HepG2 (cell line): ENCODE measurements around the gene ECE2. TPM values are rescaled to one million over a fixed set of nuclear protein-coding genes. Genes with fewer than 3 reads are reported as not detected.
A peak's percentile ranks its signal among the peaks of the same experiment; 100 is the strongest.

Experiments used
- AHR ChIP-seq: IDR thresholded peaks from 2 replicates; pipeline ENCODE4 v1.6.1; 2018; ENCODE audit warnings: missing genetic modification reagents, missing compliant biosample characterization
- ARID4A ChIP-seq: sonication (generic); formaldehyde crosslinking; IDR thresholded peaks from 2 replicates; pipeline ENCODE4 v1.5.0; 2020; ENCODE audit warnings: mild to moderate bottlenecking, missing genetic modification reagents, borderline replicate concordance
- ATM ChIP-seq: fragments of 450-650 bp; IDR thresholded peaks from 2 replicates; pipeline ENCODE4 v1.7.1; 2017; ENCODE audit warnings: mild to moderate bottlenecking, borderline replicate concordance
- BORCS8-MEF2B ChIP-seq: sonication (generic); formaldehyde crosslinking; IDR thresholded peaks from 2 replicates; pipeline ENCODE4 v1.8.0; 2022; ENCODE audit warnings: mild to moderate bottlenecking, missing genetic modification reagents
- ELF1 ChIP-seq: sonication (generic); formaldehyde crosslinking; IDR thresholded peaks from 2 replicates; pipeline ENCODE4 v1.4.0; 2020; ENCODE audit warnings: missing genetic modification reagents
- GABPA ChIP-seq, 2 experiments: IDR thresholded peaks; 2 replicates each; pipeline ENCODE4 v1.6.1; 2011 to 2016; ENCODE audit warnings: low read depth in 2 of 2, low read length in 1 of 2, missing biosample characterization in 1 of 2, missing genetic modification characterization in 1 of 2
- GABPB1 ChIP-seq: IDR thresholded peaks from 2 replicates; pipeline ENCODE4 v1.6.1; 2016; ENCODE audit warnings: mild to moderate bottlenecking, missing genetic modification reagents, moderate library complexity, missing compliant biosample characterization
- GTF2F1 ChIP-seq: fragments of 150-350 bp; IDR thresholded peaks from 2 replicates; pipeline ENCODE4 v1.6.1; 2014; ENCODE audit warnings: low read length
- IKZF4 ChIP-seq: sonication (generic); formaldehyde crosslinking; IDR thresholded peaks from 2 replicates; pipeline ENCODE4 v1.5.1; 2020; ENCODE audit warnings: borderline replicate concordance, mild to moderate bottlenecking, low read depth, missing genetic modification reagents; ENCODE audit errors: not compliant biosample characterization
- NR2F6 ChIP-seq, 2 experiments: IDR thresholded peaks; 2 replicates each; pipeline ENCODE4 v1.6.1; 2016; ENCODE audit warnings: antibody characterized with exemption in 1 of 2, mild to moderate bottlenecking in 1 of 2
- THAP9 ChIP-seq: sonication (generic); formaldehyde crosslinking; IDR thresholded peaks from 2 replicates; pipeline ENCODE4; 2020; ENCODE audit warnings: missing genetic modification reagents, mild to moderate bottlenecking, borderline replicate concordance
- ZBTB26 ChIP-seq: IDR thresholded peaks from 2 replicates; pipeline ENCODE4 v1.6.1; 2016; ENCODE audit warnings: missing compliant biosample characterization, missing genetic modification reagents, borderline replicate concordance
- ZFP1 ChIP-seq: IDR thresholded peaks from 2 replicates; pipeline ENCODE4 v1.6.1; 2016
- ZNF143 ChIP-seq: sonication (generic); formaldehyde crosslinking; IDR thresholded peaks from 2 replicates; pipeline ENCODE4 v1.4.0; 2020; ENCODE audit warnings: missing genetic modification reagents
- ZNF160 ChIP-seq: sonication (generic); formaldehyde crosslinking; IDR thresholded peaks from 2 replicates; pipeline ENCODE4 v1.8.0; 2022; ENCODE audit warnings: mild to moderate bottlenecking, inconsistent platforms, missing genetic modification reagents
- ZNF556 ChIP-seq: sonication (generic); formaldehyde crosslinking; IDR thresholded peaks from 2 replicates; pipeline ENCODE4 v1.4.0; 2020; ENCODE audit warnings: mild to moderate bottlenecking, missing genetic modification reagents, borderline replicate concordance
- ZNF704 ChIP-seq: sonication (generic); formaldehyde crosslinking; IDR thresholded peaks from 2 replicates; pipeline ENCODE4 v1.8.1; 2023; ENCODE audit warnings: mild to moderate bottlenecking, inconsistent platforms, moderate library complexity, missing genetic modification reagents, borderline replicate concordance
- ZNF816 ChIP-seq: sonication (generic); formaldehyde crosslinking; IDR thresholded peaks from 2 replicates; pipeline ENCODE4 v1.8.0; 2022; ENCODE audit warnings: missing genetic modification reagents, mild to moderate bottlenecking, borderline replicate concordance
- ZSCAN21 ChIP-seq: sonication (generic); formaldehyde crosslinking; IDR thresholded peaks from 2 replicates; pipeline ENCODE4 v1.8.0; 2022; ENCODE audit warnings: mild to moderate bottlenecking, missing genetic modification reagents, moderate library complexity, borderline replicate concordance
- polyA plus RNA-seq, 8 experiments: library from polyadenylated mRNA; depleted of rRNA in 3 of 8; stranded (reverse) in 7 of 8; unstranded in 1 of 8; fragments of >200 nt; fragmentation: Illumina TruSeq in 4 of 8; extraction: Trizol in 4 of 8; gene quantifications; 2 replicates each; pipeline versions ENCODE4 v1.2.1 to v1.2.3, GENCODE V29; 2011 to 2016; ENCODE audit warnings: low read depth in 4 of 8, missing spikeins in 1 of 8, mixed read lengths in 1 of 8; ENCODE audit not compliant: insufficient read depth in 1 of 8
- total RNA-seq, 5 experiments: library from RNA; depleted of rRNA; stranded (reverse); fragments of >200 nt; fragmentation: Illumina TruSeq; extraction: Trizol; gene quantifications; 2 replicates each; pipeline ENCODE4 v1.2.3, GENCODE V29; 2016; ENCODE audit warnings: low read depth in 1 of 5

ECE2 gene
- total and polyA plus RNA-seq, 2 of the 13 experiments (the other 11 are each of a cell fraction or from before 2014, with no cell fraction given), result not detected

GRCh38 chr3:184336547-184337398 lies 61.0 kb downstream of the ECE2 start (continued):
- 0 out of 2 replicates have a peak, but pooled peaks have one; percentile 6 for TF ChIP-seq ZBTB26 (CRISPR knock-in tag)
- no peak for TF ChIP-seq GTF2F1
- peak; percentile 72 for TF ChIP-seq GABPB1 (CRISPR knock-in tag)
- TF ChIP-seq GABPA (IDR thresholded peaks at IDR 0.05; ENCODE audit: low read depth, low read length), result no peak
- peak; percentile 82 for TF ChIP-seq GABPA (CRISPR knock-in tag; IDR thresholded peaks at IDR 0.05; ENCODE audit: low read depth)
- no peak for TF ChIP-seq ZNF704
- TF ChIP-seq AHR, result no peak
- TF ChIP-seq ZSCAN21 (CRISPR knock-in tag), result no peak
- 0 out of 2 replicates have a peak, but pooled peaks have one; percentile 25 for TF ChIP-seq ZNF816
- TF ChIP-seq ATM, result no peak
- no peak for TF ChIP-seq ZNF160 (CRISPR knock-in tag)
- TF ChIP-seq ZNF143, result peak; percentile 89
- no peak for TF ChIP-seq IKZF4 (CRISPR knock-in tag)
- no peak for TF ChIP-seq NR2F6 (IDR thresholded peaks at IDR 0.05)
- no peak for TF ChIP-seq NR2F6 (CRISPR knock-in tag; IDR thresholded peaks at IDR 0.05)
- peak; percentile 30; the same call in 1 of the 2 replicates for TF ChIP-seq BORCS8-MEF2B (CRISPR knock-in tag)
- TF ChIP-seq ZFP1 (CRISPR knock-in tag), result no peak
- peak; percentile 34; the same call in 1 of the 2 replicates for TF ChIP-seq ARID4A (CRISPR knock-in tag)
- 0 out of 2 replicates have a peak, but pooled peaks have one; percentile 19 for TF ChIP-seq THAP9 (CRISPR knock-in tag)
- no peak for TF ChIP-seq ZNF556 (CRISPR knock-in tag)
- TF ChIP-seq ELF1 (CRISPR knock-in tag), result 0 out of 2 replicates have a peak, but pooled peaks have one; percentile 38
